Measurements from ENCODE around the gene KCNAB1.
"Not testable (repeated sequence)": the region's sequence is repeated elsewhere in the genome, so short reads cannot be mapped to it uniquely, and the experiment has no call there.

Gene KCNAB1

DNA sequence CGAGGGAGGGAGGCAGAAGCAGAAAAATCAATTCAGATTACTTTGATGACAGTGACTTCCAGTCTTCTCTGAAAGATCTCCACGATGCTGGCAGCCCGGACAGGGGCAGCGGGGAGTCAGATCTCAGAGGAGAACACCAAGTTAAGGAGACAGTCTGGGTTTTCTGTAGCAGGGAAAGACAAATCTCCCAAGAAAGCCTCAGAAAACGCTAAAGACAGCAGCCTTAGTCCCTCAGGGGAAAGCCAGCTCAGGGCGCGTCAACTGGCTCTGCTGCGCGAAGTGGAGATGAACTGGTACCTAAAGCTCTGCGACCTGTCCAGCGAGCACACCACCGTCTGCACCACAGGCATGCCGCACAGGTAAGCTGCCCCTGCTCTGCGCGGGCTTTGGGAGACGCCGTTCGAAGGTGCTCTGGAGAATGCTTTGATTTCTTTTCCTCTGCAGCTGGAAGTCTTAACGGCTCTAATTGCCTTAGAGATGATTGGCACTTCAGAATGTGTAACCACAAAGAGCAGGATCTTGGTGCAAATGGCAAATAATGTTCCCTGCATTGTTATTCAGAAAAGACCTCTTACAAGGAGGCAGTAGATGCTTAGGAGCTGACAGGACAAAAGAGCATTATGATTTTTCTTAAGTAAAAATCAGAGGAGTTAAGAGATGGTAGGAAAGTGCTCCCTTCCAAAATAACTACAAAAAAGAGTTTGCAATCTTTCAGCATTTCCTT lies at the start of gene KCNAB1:
Gene KCNAB1, plus strand, starts transcription at position 51 of the 724 bp plus-strand sequence.
- no peak for DNase-seq

GRCh38 chr3:156071031-156071430 lies 49.3 kb upstream of the KCNAB1 start:
- DNase-seq: no peak

DNA sequence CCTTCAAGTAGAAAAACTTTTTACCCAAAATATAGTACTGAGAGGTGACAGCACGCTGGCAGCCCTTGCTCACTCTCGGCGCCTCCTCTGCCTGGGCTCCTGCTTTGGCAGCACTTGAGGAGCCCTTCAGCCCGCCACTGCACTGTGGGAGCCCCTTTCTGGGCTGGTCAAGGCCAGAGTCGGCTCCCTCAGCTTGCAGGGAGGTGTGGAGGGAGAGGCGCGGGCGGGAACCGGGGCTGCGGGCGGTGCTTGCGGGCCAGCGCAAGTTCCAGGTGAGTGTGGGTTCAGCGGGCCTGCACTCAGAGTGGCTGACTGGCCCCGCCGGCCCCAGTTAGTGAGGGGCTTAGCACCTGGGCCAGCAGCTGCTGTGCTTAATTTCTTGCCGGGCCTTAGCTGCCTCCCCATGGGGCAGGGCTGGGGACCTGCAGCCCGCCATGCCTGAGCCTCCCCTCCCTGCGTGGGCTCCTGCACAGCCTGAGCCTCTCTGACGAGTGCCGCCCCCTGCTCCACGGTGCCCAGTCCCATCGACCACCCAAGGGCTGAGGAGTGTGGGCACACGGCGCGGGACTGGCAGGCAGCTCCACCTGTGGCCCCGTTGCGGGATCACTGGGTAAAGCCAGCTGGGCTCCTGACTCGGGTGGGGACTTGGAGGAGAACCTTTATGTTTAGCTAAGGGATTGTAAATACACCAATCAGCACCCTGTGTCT lies 47.3 kb upstream of the KCNAB1 start:
- not testable (repeated sequence) for DNase-seq

DNA sequence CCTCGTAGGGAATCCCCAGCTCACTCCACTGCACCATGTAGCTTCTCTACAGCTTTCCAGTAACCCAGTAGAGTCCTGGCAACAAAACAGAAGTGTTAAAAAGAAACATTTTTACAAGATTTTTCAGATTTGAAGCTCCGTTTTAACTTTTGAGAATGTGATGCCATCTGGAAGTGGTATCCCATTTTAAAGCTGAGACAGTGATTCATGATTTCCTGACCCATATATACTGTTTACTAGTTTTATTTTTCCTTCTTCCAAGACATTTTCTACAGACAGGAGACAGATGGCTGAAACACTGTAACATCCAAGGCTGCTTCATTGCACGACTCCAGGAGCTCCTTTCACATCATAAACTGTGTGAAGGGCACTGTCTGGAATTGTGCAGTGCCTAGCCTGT lies 30.3 kb upstream of the KCNAB1 start:
- DNase-seq: no peak

DNA sequence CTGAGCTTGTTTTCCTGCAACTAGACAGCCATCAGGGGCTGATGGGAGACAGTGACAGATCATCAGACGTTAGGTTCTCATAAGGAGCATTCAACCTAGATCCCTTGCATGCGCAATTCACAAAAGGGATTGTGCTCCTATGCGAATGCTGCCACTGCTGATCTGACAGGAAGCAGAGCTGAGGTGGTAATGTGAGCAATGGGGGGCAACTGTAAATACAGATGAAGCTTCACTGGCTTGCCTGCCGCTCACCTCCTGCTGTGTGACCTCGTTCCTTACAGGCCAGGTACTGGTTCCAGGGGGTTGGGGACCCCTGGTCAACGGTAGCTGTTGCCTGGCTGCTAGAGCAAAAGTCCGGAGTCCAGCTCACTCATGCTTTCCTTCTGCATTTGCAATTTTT lies 26.4 kb upstream of the KCNAB1 start:
- DNase-seq: no peak

DNA sequence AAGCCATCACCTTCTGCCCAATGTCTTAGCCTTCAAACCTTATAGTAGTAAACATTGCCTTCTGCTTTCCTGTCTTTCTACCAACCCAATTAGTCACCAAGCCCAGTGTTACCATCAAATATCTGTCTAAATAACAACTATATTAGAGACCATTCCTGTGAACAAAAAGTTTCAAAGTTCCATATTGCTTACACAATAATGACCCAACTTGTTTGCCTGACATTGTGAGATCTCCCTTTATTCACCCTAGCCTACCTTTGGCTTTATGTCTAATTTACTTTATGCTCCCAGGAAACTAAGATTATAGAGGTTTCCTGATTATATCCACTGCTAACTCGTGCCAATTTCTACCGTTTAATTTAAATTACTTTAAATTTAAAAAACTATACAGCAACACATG lies 26.0 kb upstream of the KCNAB1 start:
- no peak for DNase-seq

DNA sequence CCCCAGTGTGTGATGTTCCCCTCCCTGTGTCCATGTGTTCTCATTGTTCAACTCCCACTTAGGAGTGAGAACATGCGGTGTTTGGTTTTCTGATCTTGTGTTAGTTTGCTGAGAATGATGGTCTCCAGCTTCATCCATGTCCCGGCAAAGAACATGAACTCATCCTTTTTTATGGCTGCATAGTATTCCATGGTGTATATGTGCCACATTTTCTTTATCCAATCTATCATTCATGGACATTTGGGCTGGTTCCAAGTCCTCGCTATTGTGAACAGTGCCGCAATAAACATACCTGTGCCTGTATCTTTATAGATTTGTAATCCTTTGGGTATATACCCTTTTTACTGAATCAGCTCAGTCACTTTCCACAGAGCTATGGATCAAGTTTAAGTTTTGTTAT lies 24.7 kb upstream of the KCNAB1 start:
- DNase-seq: not testable (repeated sequence)

- DNase-seq: no peak
These were observed 21.8 kb upstream of the KCNAB1 start for GRCh38 chr3:156098437-156099035.

GRCh38 chr3:156099348-156099747 lies 21.0 kb upstream of the KCNAB1 start:
- DNase-seq: not testable (repeated sequence)

DNA sequence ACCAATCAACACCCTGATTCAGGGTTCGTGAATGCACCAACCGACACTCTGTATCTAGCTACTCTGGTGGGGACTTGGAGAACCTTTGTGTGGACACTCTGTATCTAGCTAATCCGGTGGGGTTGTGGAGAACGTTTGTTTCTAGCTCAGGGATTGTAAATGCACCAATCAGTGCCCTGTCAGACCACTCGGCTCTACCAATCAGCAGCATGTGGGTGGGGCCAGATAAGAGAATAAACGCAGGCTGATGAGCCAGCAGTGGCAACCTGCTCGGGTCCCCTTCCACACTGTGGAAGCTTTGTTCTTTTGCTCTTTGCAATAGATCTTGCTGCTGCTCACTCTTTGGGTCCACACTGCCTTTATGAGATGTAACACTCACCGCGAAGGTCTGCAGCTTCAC lies 20.4 kb upstream of the KCNAB1 start:
- DNase-seq: not testable (repeated sequence)

GRCh38 chr3:156102267-156102931 lies 18.0 kb upstream of the KCNAB1 start:
- no peak for DNase-seq

DNA sequence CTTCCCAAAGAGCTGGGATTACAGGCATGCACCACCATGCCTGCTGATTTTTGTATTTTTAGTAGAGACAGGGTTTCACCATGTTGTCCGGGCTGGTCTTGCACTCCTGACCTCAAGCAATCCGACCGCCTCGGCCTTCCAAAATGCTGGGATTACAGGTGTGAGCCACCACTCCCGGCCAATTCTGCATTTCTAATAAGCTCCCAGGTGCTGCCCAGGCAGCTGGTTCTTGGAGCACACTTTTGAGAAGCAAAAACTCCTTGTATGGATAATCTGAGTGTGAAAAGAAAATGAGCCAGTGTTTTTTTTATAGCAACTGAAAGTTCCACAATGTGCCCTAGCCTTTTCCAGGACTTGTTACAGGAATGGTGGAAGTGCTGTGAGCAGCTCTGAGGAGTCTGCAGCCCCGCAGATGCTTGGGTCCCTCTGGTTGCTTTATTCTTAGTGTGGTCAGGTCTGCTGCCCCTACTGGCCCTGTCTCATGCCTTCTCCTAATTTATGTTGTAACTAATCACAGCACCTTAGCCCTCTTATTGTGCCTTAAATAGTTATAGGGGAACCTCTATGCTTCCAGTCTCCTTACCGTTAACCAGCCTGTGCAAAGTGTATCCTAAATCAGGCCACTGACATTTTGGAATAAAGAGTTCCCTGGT lies 13.5 kb upstream of the KCNAB1 start:
- DNase-seq: no peak

GRCh38 chr3:156107504-156107903 lies 12.9 kb upstream of the KCNAB1 start:
- no peak for DNase-seq

DNA sequence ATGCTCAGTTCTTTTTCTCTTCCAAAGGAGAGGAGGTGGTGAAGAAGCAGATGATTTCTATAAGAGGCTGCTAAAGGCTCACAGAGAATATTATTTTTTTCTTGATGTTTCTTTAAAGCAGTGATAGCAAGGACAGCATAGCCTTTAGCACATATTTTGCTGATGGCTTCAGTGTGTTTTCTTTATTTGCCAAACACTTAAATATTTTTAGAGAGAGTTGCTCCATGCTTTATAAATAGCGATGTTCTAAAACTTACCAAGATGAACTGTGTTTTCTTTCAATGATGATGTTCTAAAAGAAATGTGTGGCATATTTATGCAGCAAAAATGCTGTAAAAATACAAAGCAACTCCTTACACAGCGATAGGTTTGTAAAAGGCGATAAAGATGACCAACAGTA lies 11.8 kb upstream of the KCNAB1 start:
- no peak for DNase-seq

- no peak for DNase-seq
These were observed 10.4 kb upstream of the KCNAB1 start for GRCh38 chr3:156109989-156110388.

DNA sequence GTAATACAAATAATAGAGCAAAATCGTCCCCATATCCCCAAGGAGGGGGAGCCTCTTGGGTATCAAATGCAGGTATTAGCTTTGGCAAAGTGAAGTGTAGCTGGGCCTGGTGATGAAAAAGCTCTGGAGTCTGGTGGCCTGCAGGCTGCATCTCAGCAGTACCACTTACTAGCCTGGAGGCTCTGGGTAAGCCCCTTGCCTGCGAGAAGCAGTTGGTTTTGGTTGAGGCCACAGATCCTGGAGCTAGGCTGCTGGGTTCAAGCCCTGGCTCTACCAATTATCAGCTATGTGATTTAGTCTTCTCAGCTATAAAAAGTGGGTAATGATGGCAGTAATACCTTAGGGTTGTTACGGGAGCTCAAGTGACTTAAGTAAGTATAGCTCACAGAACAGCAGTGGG lies 6.1 kb downstream of the KCNAB1 start:
- no peak for DNase-seq

GRCh38 chr3:156131241-156131640 lies 10.9 kb downstream of the KCNAB1 start:
- DNase-seq: no peak

- DNase-seq: no peak
These were observed 11.4 kb downstream of the KCNAB1 start for GRCh38 chr3:156131799-156132198.

DNA sequence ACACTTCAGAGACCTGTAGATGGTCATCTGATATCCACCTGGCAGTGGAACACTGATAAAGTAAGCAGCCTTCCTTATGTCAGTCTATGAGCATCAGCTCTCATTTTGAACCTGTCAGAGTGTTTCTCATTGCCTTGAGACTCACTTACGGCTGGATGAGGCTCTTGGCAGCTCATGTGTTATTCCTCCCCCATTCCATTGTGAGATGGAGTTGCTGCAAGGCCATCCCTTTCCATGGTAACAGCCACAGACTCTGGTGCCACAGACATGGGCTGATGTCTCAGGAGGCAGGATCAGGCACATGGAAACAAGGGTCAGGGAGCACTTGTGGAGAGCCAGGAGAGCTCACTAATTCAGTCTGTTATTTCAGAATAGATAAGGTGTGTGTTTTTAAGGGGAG lies 11.9 kb downstream of the KCNAB1 start:
- DNase-seq: no peak

GRCh38 chr3:156133076-156133475 lies 12.7 kb downstream of the KCNAB1 start:
- no peak for DNase-seq

GRCh38 chr3:156135921-156136638 lies 15.7 kb downstream of the KCNAB1 start:
- DNase-seq: no peak

GRCh38 chr3:156137397-156137796 lies 17.0 kb downstream of the KCNAB1 start:
- not testable (repeated sequence) for DNase-seq

Data from left hindlimb (tissue), 1 donor.